RPMI7951 (cell line): ENCODE results near the gene GPRC5C. TPM values are rescaled to one million over a fixed set of nuclear protein-coding genes. Genes with fewer than 3 reads are reported as not detected.

Experiments used
- DNase-seq: peaks from one replicate; pipeline ENCODE4 v3.0.0-alpha.2; 2012; ENCODE audit warnings: low read depth
- total RNA-seq: library from RNA; depleted of rRNA; stranded (reverse); fragments of >200 nt; shearing (Covaris generic); gene quantifications from 2 replicates; pipeline ENCODE4 v1.2.3, GENCODE V29; 2014

Gene GPRC5C
- total RNA-seq, 1 experiment from 2014 or later: 133 TPM

DNA sequence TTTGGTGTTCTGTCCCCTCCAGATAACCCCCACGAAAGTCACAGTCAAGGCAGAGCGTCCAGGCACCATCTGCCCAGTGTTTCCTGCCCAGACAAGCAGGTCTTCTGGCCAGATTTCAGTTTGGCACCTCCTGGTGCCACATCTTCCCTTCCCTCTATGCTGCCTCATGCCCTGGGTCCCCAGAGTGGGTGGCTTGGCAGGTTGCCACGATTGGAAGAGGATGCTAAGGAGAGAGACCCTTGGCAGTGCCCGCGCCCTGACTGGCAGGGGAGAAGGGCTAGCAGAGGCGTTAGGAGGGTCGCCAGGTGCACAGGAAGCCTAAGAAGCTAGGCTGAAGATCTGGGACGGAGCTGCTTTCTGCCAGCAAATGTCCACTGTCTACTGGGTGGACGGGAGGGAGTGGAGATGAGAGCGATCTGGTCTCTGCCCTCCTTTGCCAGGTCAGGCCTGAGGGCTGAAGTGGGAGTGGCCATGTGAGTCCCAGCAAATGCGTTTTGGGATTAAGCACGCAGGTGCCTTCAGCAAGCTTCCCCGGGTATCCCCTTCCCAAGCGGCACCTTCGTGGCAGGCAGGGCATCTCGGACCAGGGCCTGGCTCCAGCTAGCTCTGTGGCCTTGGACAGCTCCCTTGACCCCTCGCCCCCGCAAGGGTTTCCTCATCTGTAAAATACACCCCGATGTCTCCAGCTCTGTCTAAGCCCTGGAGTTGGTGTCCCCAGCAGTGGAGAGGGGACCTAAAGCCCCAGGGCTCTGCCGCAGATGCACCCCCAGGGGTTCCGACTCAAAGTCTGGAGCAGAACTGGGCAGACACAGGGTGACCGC, 21.2 kb downstream of the GPRC5C start:
- no peak for DNase-seq

DNA sequence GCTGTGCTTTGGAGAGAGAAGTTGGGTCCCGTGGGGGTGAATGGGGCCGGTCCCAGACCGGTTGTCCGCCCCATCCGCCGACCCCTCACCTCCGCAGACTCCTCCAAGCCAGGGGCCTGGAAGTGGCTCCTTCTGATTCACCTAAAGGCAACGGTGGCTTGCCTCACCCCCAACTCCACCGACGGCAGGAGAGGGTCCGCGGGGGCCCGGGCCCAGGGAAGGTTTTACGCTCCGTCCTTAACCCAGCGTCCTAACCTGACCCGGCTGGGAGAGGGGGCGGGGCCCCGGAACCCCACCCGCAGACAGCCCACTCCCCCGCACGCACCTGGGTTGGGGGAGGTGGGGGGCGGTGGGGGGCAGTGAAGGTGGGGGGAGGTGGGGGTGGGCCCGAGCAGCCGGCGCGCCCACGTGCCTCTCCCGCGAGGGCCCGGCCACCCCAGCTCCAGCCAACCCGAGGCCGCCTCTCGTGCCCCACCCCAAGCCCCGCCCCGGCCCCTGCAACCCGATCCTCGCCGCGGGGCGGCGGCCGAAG, 21.8 kb downstream of the GPRC5C start:
- DNase-seq: no peak

- DNase-seq: peak; percentile 85
Measured at GRCh38 chr17:74454197-74455024, 22.5 kb downstream of the GPRC5C start.

GRCh38 chr17:74455025-74455545, 23.2 kb downstream of the GPRC5C start:
- no peak for DNase-seq

- no peak for DNase-seq
Measured at GRCh38 chr17:74455821-74456220, 23.9 kb downstream of the GPRC5C start.

DNA sequence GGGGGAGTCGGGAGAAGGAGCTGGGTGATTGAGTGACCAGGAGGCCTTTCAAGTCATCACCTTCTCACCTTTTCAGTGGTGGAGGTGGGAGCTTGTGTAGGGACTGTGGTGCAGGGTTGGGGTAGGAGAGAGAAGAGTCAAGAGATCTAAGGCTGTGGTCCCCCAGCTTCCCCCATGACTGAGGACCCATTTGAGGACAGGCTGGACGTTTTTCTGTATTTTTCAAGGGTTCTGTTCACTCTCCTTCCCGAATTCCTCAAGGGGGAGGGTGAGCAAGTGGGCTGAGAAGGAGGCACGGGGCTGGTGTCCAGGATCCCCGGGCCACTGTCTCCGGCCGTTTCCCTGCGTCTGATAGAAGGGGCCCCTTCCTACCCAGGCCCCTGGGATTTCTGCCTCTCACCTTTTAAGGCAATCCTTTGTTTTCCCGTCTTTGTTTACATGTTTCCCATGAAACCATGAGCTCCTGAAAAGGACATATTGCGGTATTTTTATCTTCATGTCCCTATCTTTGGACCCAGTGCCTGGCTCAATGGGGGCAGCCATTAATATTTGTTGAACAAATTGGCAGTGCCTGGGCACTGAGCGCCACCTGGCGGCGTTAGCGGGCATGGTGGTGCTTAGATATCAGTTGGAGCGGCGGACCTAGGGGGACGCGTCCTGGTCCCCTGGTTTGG, 25.4 kb downstream of the GPRC5C start:
- DNase-seq: peak; percentile 54

GRCh38 chr17:74457820-74458166, 25.9 kb downstream of the GPRC5C start:
- DNase-seq: no peak

DNA sequence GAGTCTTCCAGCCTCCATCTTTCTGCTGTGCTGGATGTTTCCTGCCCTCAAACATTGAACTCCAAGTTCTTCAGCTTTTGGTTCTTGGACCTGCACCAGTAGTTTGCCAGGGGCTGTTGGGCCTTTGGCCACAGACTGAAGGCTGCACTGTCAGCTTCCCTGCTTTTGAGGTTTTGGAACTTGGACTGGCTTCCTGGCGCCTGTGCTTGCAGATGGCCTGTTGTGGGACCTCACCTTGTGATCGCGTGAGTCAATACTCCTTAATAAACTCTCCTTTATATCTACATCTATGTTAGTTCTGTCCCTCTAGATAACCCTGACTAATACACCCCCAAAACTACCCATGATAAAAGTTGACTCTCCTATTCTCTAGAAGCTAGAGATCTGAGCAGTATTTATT, 26.9 kb downstream of the GPRC5C start:
- no peak for DNase-seq

DNA sequence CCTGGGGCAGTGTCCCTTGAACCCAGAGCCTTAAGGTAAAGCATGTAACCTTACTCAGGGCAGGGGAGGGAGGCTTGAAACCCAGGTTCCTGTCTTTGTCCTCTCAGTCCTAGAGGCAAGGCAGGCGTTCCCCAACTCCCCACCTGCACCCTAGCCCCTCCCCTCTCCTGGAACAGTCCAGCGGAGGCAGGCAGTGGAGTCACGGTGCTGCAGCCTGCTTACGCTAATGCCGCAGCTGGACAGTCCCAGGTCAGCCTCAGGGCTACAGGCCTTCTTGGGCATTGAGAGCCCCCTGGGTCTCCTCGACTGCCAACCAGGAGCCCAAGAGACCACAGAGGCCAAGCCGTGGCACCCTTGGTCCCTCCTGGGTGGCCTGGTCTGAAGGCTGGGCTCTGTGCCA, 27.7 kb downstream of the GPRC5C start:
- DNase-seq: no peak

DNA sequence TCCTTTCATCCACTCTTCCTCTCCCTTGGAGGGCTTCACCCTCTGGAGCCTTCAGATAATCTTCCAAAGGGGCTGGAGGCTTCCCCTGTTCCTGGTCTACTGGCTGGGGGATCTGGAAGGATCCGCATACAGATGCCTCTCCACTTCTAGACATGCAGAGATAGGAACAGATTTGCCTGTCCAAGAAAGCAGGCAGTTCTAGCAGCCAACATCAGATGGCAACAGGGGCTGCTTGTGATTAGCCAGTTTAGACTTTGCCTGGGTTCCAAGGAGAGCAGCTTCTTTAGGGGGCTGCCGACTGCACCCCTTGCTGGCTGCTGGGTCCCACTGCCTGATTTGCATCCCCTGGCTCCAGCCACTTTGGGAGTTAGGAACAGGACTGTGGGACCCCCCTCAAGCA, 28.4 kb downstream of the GPRC5C start:
- no peak for DNase-seq

GRCh38 chr17:74460996-74461395, 29.1 kb downstream of the GPRC5C start:
- no peak for DNase-seq

DNA sequence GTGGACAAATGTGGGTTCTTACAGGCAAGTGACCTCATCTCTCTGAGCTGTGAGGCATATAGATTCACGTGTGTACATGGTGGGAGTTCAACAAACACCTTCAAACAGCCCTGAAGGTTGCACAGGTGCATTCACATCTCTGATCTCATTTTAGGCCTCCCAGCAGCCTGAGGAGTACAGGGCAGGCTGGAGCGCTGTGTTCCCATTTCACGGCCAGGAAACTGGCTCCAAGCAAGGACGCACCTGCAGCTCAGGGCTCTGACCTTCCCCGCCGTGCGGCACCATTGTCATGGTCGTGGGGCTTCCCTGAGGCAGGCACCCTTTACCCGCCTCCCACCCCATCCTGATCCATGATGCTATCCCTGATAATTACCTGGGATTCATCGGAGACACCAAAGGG, 29.7 kb downstream of the GPRC5C start:
- DNase-seq: no peak

DNA sequence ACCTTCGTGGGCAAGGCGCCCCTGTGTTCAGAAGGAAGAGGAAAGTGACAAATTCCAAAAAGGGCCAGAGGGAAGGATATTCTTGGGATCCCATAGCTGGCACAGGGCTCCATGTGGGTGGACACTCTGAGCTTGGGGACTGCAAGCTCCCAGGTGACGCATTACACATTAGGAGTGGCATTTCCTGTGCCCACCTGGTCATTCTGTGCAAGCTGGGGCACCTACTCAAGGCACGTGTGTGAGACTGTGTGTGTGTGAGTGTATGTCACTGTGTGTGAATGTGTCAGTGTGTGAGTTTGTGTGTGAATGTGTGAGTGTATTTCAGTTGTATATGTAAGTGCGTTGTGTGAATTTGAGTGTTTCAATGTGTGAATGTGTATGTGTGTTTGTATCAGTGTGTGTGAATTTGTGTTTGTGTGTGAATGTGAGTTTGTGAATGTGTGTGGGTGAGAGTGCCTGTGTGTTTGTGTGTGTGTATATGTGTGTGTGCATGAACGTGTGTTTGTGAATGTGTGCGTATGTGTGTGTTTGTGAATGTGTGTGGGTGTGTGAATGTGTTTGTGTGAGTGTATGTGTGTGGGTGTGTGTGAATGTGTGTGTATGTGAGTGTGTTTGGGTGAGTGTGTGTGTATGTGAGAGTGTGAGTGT, 33.0 kb downstream of the GPRC5C start:
- DNase-seq: no peak

DNA sequence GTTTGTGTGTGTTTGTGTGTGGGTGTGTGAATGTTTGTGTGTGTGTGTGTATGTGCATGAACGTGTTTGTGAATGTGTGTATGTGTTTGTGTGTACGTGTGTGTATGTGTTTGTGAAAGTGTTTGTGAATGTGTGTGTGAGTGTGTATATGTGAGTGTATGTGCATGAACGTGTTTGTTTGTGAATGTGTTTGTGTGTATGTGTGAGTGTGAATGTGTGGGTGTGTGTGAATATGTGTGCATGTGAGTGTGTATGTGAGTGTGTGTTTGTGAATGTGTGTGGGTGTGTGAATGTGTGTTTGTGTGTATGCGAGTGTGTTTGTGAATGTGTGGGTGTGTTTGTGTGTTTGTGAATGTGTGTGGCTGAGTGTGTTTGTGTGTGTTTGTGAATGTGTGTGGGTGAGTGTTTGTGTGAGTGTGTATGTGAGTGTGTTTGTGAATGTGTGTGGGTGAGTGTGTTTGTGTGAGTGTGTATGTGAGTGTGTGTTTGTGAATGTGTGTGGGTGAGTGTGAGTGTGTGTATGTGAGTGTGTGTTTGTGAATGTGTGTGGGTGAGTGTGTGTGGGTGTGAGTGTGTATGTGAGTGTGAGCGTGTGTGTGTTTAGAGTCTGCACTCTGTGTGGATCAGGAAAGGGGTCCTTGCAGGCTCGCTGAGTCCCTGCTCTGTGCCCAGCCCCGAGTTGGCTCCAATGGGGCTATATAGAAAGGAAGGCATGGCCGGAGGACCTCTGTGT, 33.7 kb downstream of the GPRC5C start:
- no peak for DNase-seq

- DNase-seq: no peak
Measured at GRCh38 chr17:74466111-74466827, 34.4 kb downstream of the GPRC5C start, which contains the start of gene CD300A. Gene CD300A, plus strand, starts transcription at chr17:74466634. Its CDS starts 70 bp downstream, at chr17:74466704.

- DNase-seq: no peak
Measured at GRCh38 chr17:74466828-74467184, 34.9 kb downstream of the GPRC5C start.

GRCh38 chr17:74467221-74467951, 35.5 kb downstream of the GPRC5C start:
- DNase-seq: no peak

DNA sequence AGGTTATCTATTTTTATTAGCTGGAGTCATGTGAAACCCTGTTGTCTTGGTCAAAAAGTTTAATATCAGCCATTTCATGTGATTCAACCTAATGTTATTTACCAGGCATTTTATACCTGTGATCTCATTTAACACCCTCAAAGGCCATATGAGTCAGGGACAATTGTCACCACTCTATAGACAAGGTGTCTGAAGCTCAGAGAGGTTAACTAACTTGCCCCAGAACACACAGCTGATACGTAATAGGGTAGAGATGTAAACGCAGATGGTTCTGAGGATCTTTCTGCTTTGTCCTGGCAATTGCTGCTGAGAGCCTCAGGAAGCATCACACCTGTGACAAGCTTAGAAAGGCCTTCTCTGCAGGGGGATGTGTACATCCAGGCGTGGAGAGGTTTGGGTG, 39.5 kb downstream of the GPRC5C start:
- DNase-seq: no peak

GRCh38 chr17:74472890-74473289, 41.0 kb downstream of the GPRC5C start:
- no peak for DNase-seq
